Kidney tubule cell (primary cell): Measurements from ENCODE around the gene CRYBG3.

ENCODE experiments used
- DNase-seq: peaks from one replicate; pipeline ENCODE4 v3.0.0-alpha.2; 2018; ENCODE audit warnings: low spot score

The CRYBG3 gene

DNA sequence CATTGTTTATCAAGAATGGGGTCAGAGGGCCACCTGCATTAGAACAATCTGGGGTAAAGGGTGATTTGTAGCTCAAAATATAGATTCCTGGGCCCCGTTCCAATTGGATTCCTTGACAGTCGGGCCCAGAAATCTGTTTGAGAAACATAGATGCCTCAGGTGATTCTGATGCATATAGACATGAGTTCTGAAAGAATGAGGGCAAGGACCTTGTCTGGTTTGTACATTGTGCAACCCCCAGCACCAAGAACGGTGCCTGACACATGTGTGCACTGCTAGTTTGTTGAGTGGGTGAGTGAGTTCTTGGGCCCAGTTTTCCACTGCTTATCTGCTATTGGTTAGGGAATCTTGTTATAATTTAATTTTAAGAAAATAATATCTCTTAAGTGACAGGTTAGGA lies 16.6 kb downstream of the CRYBG3 start:
- DNase-seq, result no peak

DNA sequence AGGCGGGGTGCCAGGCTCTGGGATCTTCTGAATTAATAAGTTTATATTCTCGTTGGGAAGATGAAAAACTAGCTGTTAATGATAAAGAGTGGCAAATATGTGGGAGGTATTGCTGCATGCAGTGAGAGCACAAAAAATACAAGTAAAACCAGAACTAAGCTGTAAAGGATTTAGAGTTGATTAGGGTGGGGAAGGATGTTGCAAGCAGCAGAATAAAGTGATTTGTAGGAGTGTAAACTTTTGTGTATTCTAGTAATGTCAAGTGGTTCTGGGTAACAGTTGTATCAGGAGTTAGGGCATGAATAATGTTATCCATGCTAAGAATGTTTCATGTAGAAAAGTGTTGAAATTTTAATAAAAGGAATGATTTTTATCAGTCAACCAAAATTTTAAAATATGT lies 18.1 kb downstream of the CRYBG3 start:
- DNase-seq, result no peak

DNA sequence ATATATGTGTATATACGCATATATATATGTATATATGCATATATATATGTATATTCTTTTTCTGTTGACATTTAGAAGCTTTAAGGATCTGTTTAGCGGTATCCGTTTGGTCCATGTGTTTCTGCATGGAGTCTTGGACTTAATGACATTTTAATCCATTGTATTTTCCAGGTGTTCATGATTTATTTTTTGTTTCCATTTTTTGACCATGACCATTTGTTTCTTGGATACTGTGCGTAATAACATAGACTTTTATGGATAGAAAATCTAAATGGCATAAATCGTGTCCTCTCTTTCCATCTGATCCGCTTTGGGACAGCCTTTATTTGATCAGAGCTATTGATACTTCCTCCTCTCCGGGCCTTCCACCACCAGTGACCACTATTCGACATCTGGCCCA lies 19.5 kb downstream of the CRYBG3 start:
- DNase-seq, result no peak

DNA sequence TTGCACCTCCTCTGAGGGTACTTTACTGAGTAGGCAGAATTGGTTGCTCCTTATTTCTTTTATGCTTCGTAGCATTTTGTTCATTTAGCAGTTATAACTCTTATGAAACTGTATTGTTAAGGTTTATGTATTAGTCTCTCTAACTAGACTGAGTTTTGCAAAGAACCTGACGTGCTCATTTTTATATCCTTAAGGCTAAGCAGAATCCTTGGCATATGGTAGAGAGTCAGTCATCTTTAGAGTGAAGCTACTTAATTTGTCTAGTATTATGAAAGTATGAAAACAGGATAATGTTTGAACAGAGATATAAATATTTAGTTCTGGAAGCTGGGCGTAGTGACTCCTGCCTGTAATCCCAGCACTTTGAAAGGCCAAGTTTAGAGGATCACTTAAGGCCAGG lies 20.1 kb downstream of the CRYBG3 start:
- DNase-seq, result no peak

DNA sequence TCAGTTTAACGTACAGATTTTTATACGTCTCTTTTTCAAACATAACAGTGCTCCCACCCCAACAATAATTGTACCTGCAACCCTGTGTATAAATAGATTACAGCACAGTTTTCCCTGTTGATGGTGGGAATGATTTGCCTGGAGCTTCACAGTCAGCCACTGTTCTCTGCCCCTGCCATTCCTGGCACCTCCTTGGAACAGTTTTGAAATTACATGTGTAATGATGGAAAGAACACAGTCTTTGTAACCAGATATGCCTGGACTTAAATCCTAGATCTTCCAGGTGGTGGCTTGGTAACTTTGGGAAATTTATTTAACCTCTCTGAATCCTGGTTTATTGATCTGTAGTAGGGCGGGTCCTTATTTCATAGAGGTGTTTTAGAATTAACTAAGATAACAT lies 27.0 kb downstream of the CRYBG3 start:
- no peak for DNase-seq

DNA sequence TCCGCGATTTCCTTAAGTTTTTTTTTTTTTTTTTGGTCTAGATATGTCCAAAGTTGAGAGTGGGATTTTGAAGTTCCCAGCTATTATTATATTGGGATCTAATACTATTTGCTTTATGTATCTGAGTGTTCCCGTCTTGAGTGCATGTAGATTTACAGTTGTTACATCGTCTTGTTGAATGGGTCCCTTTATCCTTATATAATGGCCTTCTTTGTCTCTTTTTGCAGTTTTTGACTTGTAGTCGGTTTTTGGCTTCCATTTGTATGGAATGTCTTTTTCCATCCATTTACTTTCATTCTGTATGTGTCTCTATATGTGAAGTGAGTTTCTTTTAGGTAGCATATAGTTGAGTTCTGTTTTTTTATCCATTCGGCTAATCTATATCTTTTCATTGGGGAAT lies 35.6 kb downstream of the CRYBG3 start:
- DNase-seq, result no peak

DNA sequence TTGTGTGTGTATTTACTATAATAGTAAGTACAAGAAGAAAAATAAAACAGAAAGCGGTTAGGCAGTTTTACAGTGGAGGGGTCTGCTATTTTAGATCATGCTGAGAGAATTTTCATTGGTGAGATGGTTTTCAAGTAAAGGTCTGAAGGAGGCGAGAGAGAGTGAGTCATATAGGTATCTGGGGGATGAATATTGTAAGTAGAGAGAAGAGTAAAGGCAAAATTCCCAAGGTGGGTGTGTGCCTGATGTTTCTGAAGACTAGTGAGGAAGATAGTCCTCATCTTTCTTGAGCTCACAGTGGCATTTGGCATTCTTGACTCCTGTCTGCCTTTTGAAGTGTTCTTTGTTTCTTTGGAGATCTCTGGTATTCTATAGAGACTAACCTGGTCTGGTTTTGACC lies 38.6 kb downstream of the CRYBG3 start:
- DNase-seq, result no peak

DNA sequence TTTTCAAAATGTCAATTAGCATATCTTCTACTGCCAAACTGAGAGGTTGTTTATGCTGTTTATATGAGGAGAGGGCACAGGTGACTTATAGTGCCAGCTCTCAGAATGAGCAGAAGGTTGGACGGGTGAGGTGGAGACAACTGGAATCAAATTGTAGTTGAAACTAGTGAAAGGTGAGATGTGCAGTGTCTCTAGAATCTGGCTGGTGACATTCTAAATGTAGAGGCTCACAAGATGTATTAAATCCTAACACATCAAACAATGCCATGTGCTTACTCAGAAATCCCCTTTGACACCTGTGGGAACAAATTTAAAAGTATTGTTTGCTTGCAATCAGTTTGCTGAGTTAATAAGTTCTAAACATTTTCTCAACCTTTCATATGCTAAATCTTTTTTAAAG lies 40.8 kb downstream of the CRYBG3 start:
- DNase-seq, result no peak

DNA sequence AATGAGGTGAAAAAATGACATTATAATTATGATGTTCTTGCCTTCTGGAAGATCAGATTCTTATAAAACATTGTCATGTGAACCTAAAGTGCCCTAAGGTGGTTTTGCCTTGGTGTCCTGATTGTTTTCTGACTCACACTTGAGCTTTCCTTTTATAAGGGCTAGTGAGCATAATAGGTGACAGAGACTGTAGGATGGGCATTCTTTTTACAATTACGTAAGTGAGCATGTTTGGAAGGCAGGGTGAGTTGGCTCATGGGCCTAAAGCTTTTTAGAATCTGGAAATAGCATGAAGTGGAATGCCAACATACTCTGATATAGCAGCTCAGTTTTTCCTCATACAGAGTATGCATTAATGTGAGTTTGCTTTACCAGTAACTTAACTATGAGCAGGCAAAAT lies 41.2 kb downstream of the CRYBG3 start:
- DNase-seq, result peak; percentile 69

DNA sequence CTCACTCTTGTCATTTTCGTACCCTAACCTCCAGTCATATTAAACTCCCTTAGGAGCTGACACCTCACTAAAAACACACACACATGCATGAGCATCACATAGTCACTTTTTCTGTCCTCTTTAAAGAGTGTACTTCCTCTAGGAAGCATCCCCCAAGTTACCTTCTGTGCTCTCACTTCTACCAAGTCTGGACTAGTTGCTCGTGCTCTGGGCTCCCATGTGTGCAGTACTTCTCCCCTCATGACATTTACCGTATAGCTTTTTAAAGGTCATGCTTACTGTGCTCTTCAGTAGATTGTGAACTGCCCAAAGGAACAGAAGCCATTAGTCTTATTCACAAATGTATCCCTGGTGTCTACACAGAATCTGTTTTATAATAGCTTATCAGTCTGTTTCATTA lies 42.0 kb downstream of the CRYBG3 start:
- DNase-seq, result no peak

DNA sequence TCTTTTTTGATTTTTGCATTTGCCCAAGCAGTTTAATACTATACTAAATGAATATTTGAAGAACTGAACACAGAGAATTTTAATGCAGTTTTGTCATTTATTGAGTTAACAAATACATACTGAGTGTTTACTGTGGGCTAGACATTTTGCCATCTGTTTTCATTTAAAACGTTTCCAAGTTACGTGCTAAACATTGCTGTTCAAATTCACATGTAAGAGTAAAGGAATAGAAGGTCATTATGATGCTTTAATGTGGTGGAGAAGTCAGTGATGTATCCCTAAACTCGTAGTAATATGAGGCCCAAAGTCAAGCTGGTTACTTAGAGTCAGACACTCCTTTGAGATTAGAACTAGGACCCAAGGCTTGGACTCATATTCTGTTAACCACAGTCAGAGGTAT lies 49.4 kb downstream of the CRYBG3 start:
- no peak for DNase-seq

DNA sequence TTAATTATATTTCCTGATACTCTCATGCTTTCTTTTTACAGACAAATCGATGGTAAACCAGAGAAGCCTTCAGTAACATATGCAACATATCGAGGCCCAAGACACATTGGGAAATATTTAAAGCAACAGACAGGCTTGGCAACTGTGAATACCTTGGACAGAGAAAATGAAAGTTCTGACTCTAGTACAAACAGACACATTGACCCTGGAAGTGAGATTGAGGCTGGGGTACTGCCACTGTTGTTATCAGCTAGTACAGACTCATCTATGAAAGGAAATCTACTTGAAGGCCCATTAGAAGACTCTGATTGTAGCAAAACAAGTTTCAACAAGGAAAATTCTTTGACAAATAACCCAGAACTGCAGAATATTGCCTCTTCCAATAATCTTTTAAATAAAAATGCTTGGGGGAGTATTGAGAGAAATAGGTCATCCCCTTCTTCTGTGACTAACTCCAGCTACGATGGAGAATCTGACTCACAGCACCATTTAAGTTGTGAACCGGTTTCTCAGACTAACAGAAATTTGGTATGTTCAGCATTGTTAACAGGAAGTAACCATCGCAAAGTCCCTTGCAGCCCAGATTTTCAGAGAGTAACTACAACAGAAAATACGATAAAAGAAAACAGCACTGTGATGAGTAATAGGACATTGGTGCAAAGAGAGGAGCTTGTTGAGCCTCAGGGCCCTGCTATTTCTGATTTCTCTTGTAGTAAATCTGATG lies 50.2 kb downstream of the CRYBG3 start:
- peak; percentile 86 for DNase-seq

DNA sequence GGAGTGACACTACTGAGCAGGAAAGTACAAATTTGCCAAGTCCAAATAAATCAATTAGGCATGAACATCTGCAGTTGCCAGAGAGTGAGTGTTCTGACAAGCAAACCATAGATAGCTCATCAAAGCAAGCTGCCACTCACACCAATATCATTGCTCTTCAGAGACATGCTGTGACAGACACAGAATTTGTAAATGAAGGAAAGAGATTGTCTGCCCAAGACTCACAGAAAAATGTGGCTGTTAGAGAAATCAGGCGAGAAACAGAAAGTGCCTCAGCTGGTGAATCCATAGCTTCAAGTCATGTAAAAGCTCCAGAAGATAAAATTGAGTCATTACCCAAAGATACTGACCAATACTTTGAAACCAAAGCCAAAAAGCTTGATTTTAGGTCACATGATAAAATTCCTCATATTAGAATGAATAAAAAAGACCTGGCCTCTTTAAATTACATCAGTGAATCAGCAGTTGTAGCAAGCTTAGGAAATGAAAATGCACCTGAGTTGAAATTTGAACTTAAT lies 50.8 kb downstream of the CRYBG3 start:
- DNase-seq, result no peak

DNA sequence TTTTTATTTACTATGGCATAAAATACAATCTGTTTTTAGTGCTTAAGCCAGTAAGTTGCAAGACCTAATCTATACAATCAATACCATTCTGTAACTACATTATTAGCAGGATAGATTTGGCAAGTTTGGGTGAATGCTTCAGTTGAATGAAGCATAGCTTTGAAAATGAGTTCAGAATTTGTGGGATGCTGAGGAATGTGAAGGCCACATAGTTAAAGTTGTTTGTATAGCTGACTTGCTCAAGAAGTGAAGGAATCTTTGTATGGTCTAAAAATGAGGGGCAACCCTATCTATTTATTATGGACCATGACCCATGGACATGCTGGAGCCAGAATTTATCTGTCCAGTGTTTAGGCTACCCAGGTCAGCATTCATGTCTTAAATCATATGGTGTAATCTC lies 58.5 kb downstream of the CRYBG3 start:
- no peak for DNase-seq

DNA sequence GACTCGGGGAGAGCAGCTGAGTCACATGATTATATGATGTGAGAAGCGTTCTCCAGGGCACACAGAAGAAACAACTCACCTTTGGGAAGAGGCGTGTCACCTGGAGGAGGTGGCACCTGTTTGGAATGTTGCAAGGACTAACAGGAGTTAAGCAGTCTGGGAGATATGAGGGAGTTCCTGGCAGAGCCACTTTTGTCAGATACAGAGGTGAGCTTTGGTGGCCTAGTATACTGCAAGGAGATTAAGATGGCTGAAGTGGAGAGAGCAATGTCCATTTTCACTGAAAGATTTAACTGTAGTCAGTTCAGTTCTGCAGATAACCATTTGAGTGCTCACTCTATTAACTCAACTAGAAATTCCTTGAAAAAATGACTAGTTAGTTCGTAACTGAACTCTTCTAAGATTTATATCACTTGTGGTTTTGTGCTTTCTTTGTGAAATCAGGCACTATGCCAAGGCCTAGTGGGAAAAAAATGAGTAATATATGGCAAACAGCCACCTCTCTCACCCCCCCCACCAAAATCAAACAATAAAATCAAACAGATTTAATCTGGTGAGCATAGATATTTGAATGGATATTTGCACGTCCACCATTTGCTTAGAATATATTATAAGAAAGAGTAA lies 61.3 kb downstream of the CRYBG3 start:
- DNase-seq, result peak; percentile 72

DNA sequence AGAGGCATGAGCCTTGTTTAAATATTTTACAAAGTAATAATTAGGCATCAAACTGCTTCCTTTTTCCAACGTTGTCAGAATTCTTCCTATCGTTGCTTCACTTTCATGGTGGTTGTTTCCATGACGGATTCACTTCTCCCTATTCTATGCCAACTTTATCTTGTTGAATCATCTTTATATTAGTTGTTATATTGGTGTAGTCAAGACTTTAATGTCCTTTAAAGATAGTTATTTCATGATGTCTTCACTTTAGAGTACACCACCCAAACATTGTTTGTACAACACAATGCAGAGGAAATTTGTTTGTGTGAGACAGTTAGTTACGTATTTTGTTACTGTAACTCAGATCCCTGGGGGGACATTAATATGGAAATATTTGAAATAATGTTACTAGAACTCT lies 61.9 kb downstream of the CRYBG3 start:
- DNase-seq, result no peak

DNA sequence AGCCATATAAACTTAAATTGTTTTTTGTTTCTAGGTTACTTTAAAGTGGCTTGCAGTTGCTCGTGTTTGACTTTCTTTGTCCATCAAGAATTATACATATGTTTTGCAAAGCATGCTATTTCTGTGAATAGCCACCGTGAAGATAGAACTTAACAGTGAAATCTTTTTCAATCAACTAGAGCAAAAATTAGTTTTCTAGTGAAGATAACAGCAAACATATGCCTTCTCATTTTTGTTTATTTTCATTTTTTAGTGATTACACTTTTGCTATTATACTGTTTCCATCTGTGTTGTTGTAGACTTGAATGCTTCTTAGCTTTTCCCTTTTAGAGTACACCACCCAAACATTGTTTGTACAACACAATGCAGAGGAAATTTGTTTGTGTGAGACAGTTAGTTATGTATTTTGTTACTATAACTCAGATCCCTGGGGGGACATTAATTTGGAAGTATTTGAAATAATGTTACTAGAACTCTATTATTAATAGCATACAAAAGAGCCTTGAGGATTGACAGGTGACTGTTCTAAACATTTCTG lies 62.8 kb downstream of the CRYBG3 start:
- DNase-seq, result no peak

DNA sequence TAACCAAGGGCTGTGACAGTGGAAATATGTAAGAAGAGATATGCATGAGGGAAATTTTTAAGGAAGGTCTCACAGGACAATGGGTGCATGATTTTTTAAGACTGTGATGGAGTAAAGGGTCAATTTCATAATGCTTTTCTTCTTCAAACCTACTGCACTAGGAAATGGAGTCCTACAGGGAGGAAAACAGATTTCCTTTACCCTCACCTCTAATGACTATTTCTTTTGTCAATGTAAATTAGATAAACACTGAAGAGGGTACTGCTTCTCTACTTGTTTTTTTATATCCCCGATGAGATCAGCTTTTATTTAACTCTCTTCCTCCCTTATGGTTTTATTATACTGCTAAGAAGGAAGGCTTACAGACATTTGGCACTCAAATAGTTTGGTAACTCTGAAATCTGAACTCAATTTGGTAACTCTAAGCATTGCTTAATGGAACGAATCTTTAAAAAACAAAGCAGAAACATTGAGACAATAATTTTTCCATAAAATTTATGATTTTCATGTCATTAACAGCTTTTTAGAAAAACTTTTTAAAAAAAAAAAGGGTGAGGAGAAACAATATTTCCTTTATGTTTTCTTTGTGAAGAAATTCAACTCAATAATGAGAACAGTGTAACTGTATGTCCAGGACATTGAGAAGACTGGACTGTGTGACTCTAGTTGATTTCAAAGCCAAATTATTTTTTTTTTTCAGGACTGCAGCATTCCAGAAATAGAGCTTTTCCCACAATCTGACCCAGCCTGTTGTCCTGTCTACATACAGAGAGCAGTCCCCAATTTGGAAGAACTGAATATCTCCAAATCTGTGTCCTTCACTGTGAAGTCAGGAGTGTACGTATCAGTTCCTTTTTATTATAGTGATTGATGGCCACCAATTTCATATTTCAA lies 64.4 kb downstream of the CRYBG3 start:
- DNase-seq, result no peak

DNA sequence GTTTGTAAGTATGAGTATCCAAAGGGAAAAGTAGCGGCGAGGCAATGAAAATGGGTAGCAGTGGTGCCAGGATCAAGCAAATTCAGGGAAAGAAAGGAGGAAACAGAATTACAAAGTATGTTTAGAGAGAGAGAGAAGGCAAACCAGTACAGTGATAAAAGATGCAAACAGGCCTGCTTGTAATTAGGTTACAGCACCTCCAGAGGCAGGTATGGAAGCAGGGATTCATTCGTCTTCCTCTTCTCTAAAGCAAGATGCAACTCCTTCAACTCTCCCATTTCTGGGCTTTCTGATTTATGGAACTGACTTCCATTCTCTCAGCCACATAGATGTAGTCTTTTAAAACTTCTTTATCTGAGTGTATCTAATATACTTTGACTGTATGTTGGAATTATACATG lies 68.0 kb downstream of the CRYBG3 start:
- DNase-seq, result no peak

DNA sequence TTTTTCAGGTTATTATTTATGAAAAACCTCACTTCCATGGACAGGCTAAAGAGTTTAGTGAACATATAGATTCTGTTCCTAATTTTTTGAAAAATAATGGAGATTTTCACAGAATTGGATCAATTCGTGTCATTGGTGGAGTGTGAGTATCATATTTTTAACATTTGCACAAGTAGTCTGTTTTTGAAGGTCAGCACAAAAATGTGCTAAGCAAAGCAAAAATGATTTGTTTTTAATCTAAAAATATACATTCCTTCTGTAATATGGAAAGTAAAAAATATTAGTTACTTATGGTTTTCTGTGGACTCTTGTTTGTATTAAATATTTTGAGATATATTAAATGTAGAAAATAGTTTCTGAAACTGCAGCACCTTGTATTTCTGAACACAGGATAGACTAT lies 71.0 kb downstream of the CRYBG3 start:
- no peak for DNase-seq

DNA sequence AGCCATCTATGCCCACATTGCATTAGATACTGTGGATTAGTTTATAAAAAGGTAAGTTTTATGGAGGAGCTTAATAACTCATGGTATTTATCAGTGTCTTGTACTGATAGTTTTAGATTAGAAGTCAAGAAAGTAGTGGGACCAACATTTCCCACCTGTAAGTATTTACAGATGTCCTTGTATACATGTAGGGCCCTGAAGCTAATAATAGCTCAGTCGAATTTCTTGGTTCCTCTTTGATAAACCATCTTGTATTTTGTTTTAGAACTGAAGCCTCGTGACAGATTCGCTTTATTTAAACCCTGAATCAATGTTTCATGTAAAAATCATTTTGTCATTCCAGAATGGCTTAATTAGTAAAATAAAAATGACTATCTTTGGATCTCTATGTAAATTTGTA lies 73.4 kb downstream of the CRYBG3 start:
- DNase-seq, result no peak

DNA sequence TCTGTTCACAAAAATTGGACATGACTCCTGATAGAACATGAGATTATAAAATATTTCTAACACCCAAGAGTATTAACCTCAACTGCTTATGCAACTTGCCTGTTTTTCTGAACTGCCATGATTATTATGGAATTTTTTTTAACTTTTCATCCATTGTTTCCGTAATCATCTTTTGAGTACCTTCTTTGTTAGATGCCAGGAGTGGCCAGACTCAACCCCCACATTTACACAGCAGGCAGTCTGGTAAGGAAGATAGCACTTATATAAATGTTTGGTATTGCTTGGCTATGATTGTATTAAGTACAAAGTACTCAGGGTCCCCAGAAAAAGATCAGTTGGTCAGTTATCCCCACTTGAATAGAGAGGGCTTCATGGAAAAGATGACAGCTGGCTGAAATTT lies 74.3 kb downstream of the CRYBG3 start:
- no peak for DNase-seq

DNA sequence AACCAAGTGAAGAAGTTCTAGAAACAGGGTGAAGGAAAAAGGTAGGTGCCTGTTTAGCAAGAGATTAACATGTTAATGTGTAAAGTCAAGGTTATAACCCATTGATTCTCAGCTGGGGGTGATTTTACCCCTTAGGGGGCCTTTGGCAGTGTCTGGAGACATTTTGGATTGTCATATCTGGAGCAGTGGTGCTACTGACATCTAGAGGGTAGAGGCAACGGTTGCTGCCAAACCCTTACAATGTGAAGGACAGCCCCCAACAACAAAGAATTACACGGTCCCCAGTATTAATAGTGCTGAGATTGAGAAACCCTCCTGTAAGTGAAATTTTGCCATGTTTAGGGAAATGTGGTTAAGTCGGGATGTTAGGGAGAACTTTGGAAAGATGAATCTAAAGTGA lies 74.7 kb downstream of the CRYBG3 start:
- DNase-seq, result no peak
